ENCODE data around the gene ZMYND12. TPM values are rescaled to one million over a fixed set of nuclear protein-coding genes. Genes with fewer than 3 reads are reported as not detected.

Gene ZMYND12
- total and polyA plus RNA-seq, 2 of the 4 experiments (the other 2 are of a cell fraction), result under 0.01 to 0.03 TPM

Small RNA genes within 50 kb of the gene (microRNA-seq; reads per million reads assigned to microRNA genes)
- not detected for gene TMSB4XP1 (ENCODE audit: insufficient read depth, insufficient read length)

Small RNA genes within 50 kb of the gene (small RNA-seq; reads per million reads assigned to genes)
- 0 reads per million in 5 experiments for gene TMSB4XP1

Other genes starting within 250 kb of the ZMYND12 start
- gene FOXJ3, start 120.8 kb downstream of the ZMYND12 start, total RNA-seq (2012; rRNA removed), result 28.1 and 30.5 TPM in 2 replicates
- 16.6 and 16.7 TPM in 2 replicates for gene FOXJ3, start 120.8 kb downstream of the ZMYND12 start, polyA plus RNA-seq (2012; rRNA removed)
- gene RIMKLA, start 75.2 kb downstream of the ZMYND12 start, total RNA-seq (2012; rRNA removed), result not detected in 2 replicates
- gene RIMKLA, start 75.2 kb downstream of the ZMYND12 start, polyA plus RNA-seq (2012; rRNA removed), result not detected in 2 replicates
- gene PPCS, start 521 bp upstream of the ZMYND12 start, total RNA-seq (2012; rRNA removed), result 8.2 and 13.6 TPM in 2 replicates
- gene PPCS, start 521 bp upstream of the ZMYND12 start, polyA plus RNA-seq (2012; rRNA removed), result 15.3 and 18.9 TPM in 2 replicates
- under 0.01 and 0.18 TPM in 2 replicates for gene CCDC30, start 7.3 kb upstream of the ZMYND12 start, total RNA-seq (2012; rRNA removed)
- 0.14 and 0.17 TPM in 2 replicates for gene CCDC30, start 7.3 kb upstream of the ZMYND12 start, polyA plus RNA-seq (2012; rRNA removed)
- 22.4 and 36.1 TPM in 2 replicates for gene PPIH, start 202.4 kb upstream of the ZMYND12 start, total RNA-seq (2012; rRNA removed)
- 47.1 and 52.1 TPM in 2 replicates for gene PPIH, start 202.4 kb upstream of the ZMYND12 start, polyA plus RNA-seq (2012; rRNA removed)
- gene YBX1, start 226.4 kb upstream of the ZMYND12 start, total RNA-seq (2012; rRNA removed), result 843 and 1,307 TPM in 2 replicates
- gene YBX1, start 226.4 kb upstream of the ZMYND12 start, polyA plus RNA-seq (2012; rRNA removed), result 605 and 617 TPM in 2 replicates

All from IMR-90 (cell line).